ENCODE data around the gene SMPD4. TPM values are rescaled to one million over a fixed set of nuclear protein-coding genes. Genes with fewer than 3 reads are reported as not detected.
A peak's percentile ranks its signal among the peaks of the same experiment; 100 is the strongest.
"Not testable (repeated sequence)": the region's sequence is repeated elsewhere in the genome, so short reads cannot be mapped to it uniquely, and the experiment has no call there.

SMPD4 gene
- total RNA-seq, 4 donors from 2014 or later: 27.3 to 46.3 (median 36.9) TPM

DNA sequence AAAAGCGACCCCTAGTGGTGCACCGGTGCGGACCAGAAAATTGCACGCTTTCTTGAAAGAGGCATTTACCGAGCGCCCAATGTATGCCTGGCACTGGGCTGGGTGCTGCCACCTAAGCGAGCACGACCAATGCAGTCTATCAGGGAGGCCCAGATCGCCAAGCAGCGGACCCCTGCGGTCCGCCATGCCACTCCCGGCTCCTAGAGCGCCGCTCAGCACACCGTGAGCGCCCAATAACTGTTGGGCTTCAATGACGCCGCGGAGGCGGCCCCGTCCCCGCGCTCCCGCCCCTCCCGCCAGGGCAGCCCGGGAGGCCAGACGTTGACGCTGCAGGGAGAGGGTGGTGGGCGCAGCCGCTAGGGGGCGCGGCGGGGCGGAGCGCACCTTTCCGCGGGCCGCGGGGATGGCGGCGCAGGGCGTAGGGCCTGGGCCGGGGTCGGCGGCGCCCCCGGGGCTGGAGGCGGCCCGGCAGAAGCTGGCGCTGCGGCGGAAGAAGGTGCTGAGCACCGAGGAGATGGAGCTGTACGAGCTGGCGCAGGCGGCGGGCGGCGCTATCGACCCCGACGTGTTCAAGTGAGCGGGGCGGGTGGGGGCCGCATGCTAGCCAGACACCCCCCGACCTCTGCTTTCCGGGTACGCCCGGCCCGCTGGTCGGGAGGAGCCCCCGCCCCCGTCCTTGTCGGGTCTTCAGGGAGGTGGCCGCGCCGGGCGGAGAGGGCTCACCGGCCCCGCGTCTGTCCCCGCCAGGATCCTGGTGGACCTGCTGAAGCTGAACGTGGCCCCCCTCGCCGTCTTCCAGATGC lies 679 bp upstream of the SMPD4 start, which contains the start of gene MZT2B:
Gene MZT2B (plus strand): TSS at position 383 of the 803 bp plus-strand sequence. CDS start 21 bp downstream, at position 404.
- peak within 1 kb of the TSS; percentile 92 to 96 (median 94) for H3K27ac ChIP-seq (replicated peaks in 1 of 4)
- H3K4me1 ChIP-seq: peaks cover 24 to 40% (median 32%) of the 10 kb centered on the region in 4 donors
- intact Hi-C loops (cut with DNase I): loop anchor here (2.0 kb wide), 1 partner anchor 151 kb away; no protein-coding TSS in a partner anchor
- peaks cover 0 to 12% (median 4%) of the 10 kb centered on the region in 4 donors for H3K36me3 ChIP-seq
- TF ChIP-seq, protein P1, sequence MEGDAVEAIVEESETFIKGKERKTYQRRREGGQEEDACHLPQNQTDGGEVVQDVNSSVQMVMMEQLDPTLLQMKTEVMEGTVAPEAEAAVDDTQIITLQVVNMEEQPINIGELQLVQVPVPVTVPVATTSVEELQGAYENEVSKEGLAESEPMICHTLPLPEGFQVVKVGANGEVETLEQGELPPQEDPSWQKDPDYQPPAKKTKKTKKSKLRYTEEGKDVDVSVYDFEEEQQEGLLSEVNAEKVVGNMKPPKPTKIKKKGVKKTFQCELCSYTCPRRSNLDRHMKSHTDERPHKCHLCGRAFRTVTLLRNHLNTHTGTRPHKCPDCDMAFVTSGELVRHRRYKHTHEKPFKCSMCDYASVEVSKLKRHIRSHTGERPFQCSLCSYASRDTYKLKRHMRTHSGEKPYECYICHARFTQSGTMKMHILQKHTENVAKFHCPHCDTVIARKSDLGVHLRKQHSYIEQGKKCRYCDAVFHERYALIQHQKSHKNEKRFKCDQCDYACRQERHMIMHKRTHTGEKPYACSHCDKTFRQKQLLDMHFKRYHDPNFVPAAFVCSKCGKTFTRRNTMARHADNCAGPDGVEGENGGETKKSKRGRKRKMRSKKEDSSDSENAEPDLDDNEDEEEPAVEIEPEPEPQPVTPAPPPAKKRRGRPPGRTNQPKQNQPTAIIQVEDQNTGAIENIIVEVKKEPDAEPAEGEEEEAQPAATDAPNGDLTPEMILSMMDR (IDR thresholded peaks at IDR 0.05): peak in 2 of 3 experiments; percentile 78 to 83
- peak; percentile 48 to 66 for TF ChIP-seq POLR2AphosphoS5 (IDR thresholded peaks at IDR 0.05)
- H3K27me3 ChIP-seq, H3K9me3 ChIP-seq: not testable (repeated sequence)
- H3K4me3 ChIP-seq: peak within 1 kb of the TSS; percentile 69 to 96 (median 90)
- no CpG with 5 or more reads among the region's 86 CpGs for WGBS
- peak; percentile 95 for DNase-seq (ENCODE audit: extremely low spot score)

DNA sequence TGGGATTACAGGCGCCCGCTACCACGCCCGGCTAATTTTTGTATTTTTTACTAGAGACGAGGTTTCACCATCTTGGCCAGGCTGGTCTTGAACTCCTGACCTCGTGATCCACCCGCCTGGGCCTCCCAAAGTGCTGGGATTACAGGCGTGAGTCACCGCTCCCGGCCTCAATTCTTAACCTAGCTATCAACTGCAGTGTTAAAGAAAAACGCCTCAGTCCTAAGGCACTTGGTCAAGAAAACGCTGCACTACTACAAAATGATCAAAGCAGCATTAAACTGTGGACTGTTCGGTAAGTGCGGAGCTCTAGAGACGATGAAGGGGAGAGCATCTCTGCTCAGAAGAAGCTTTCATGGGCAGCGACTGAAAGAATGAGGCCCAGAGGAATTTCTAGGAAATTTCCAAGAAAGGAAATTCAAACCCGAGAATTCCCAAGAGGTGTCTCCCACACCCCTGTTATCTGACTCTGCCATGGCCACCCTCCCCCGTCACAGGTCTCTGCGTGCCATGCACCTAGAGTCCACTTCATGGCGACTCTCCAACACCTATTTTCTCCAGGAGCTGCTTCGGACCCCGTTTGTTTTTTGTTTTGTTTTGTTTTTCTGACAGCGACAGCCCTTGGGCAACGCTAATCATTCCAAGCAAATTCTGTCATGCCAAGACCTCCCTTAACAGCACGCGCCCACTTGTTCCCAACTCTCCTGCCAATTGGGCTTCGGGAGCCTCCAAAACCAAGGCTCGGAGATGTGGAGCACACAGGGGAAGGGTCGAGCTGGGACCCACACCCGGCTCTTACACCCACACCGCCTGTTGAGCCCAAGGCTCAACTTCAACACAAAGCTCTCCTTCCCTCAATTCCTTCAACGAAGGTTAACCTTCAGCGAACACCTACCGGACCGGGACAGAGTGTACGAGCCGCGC lies 738 bp downstream of the SMPD4 start:
- intact Hi-C loops (cut with DNase I): not testable (repeated sequence)
- WGBS: 28% methylated on average over 38 of the region's 38 CpGs
- H3K4me3 ChIP-seq: peak overlapping the region; percentile 69 to 96 (median 90)

DNA sequence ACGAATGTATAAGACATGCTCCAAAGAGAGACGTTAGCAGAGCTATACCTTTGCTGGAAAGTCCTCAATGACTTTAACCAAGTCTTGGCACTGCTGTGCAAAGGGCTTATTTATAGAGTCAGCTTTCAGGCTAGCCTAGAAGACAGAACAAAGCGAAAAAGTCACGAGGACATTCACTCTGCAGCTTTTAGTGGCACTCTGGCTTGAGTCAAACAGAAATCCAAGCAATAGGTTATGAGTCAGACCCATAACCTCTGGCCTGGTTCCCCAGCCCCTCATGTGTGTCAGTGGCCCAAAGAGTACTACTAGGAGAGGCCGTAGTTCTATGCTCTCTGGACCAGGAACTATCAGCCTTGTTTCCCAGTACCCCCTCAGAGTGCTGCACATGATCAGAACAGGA lies 6.5 kb downstream of the SMPD4 start:
- intact Hi-C loops (cut with DNase I); H3K27ac ChIP-seq (replicated peaks in 1 of 4); H3K27me3 ChIP-seq; H3K4me1 ChIP-seq; DNase-seq (ENCODE audit: extremely low spot score); H3K9me3 ChIP-seq; H3K4me3 ChIP-seq: not testable (repeated sequence)
- peaks cover 34 to 77% (median 64%) of the 10 kb centered on the region in 4 donors for H3K36me3 ChIP-seq
- 96% methylated on average over 5 of the region's 5 CpGs for WGBS

More for the DNA sequence above, 738 bp downstream of the SMPD4 start:
- DNase-seq (ENCODE audit: extremely low spot score); H3K27me3 ChIP-seq; H3K9me3 ChIP-seq: not testable (repeated sequence)
- Histone ChIP-seq H3K36me3 (peaks cover 0 to 19% (median 11%) of the 10 kb centered on the region in 4 donors), H3K4me1 (peaks cover 24 to 40% (median 32%) of the 10 kb centered on the region in 4 donors), H3K27ac (replicated peaks in 1 of 4) (peak overlapping the region; percentile 92 to 96 (median 94))

DNA sequence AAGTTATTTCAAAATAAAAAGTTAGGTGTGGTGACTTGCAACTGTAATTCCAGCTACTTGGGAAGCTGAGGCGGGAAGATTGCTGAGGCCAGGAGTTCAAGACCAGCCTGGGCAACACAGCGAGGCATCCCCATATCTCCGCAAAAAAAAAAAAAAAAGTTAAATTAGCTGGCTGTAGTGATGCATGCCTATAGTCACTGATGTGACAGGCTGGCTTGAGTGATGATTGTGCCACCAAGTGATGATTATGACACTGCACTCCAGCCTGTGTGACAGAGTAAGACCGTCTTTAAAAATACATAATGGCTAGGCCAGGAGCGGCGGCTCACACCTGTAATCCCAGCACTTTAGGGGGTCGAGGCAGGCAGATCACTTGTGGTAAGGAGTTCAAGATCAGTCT lies 11.5 kb downstream of the SMPD4 start:
- intact Hi-C loops (cut with DNase I): no loop called here
- Histone ChIP-seq H3K4me3 (no peak overlapping the region), H3K27ac (replicated peaks in 1 of 4) (no peak overlapping the region), H3K4me1 (no peaks in the 10 kb centered on the region), H3K9me3 (no peaks in the 10 kb centered on the region), H3K27me3 (no peaks in the 10 kb centered on the region), H3K36me3 (peaks cover 64 to 100% (median 91%) of the 10 kb centered on the region in 4 donors)
- WGBS: 95% methylated on average over 7 of the region's 7 CpGs
- no peak for DNase-seq (ENCODE audit: extremely low spot score)
- TF ChIP-seq POLR2A (IDR thresholded peaks at IDR 0.05; ENCODE audit: low read depth) (no peak), EP300 (IDR thresholded peaks at IDR 0.05) (no peak), POLR2AphosphoS5 (IDR thresholded peaks at IDR 0.05) (no peak)
- TF ChIP-seq, protein P1 (IDR thresholded peaks at IDR 0.05): no peak

DNA sequence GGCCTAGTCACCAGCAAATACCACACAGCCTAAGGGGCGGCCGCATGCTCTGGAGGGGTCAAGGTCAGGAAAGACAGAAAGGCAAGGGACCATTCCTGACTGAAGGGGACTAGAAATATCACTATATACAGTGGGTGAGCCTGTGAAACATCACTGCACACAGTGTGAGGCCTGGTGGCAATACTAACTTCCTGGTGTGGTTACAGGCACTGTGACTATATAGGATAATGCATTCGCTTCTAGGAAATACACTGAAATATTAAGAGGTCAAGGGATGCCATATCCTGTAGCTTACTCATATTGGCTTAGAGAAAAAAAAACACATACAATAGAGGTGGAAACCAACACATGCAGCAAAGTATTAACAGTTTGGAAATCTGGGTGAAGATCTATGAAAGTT lies 12.2 kb downstream of the SMPD4 start:
- peaks cover 66 to 100% (median 93%) of the 10 kb centered on the region in 4 donors for H3K36me3 ChIP-seq

DNA sequence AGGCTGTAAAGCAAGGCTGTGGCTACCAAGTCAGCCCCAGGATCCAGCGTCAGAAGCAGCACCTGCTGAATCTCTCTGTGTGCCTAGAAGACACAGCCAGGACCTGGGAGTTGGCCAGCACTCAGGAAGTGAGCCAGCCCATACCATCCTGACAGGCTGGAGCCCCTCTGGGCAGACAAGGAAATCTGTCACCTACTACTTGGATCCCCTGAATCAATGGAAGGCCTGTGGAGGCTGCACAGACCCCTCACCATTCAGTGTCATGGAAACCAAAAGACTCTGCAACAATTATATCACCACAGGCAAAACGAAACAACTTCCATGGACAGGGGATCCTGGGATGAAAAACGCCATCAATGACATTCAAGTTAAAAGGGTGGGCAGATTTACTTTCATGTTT lies 14.8 kb downstream of the SMPD4 start:
- H3K36me3 ChIP-seq: peaks cover 54 to 99% (median 87%) of the 10 kb centered on the region in 4 donors
- H3K4me1 ChIP-seq; DNase-seq (ENCODE audit: extremely low spot score); intact Hi-C loops (cut with DNase I); H3K4me3 ChIP-seq; H3K9me3 ChIP-seq; H3K27ac ChIP-seq (replicated peaks in 1 of 4); H3K27me3 ChIP-seq: not testable (repeated sequence)
- 85% methylated on average over 3 of the region's 3 CpGs for WGBS

More for the DNA sequence above, 12.2 kb downstream of the SMPD4 start:
- H3K4me3 ChIP-seq; H3K4me1 ChIP-seq; intact Hi-C loops (cut with DNase I); H3K27ac ChIP-seq (replicated peaks in 1 of 4); H3K9me3 ChIP-seq; DNase-seq (ENCODE audit: extremely low spot score); H3K27me3 ChIP-seq: not testable (repeated sequence)
- 97% methylated on average over 3 of the region's 3 CpGs for WGBS
